Peyer's patch (tissue), 4 donors: ENCODE data around the gene FOXO6.

Source experiments
- CTCF ChIP-seq, 6 experiments: fragments of 450-650 bp in 4 of 6; fragments of 200-600 bp in 2 of 6; sonication (generic) in 1 of 6; IDR thresholded peaks; one replicate each; pipeline ENCODE4 v1.5.1; 2017 to 2019; ENCODE audit warnings: antibody characterized with exemption in 6 of 6, mild to moderate bottlenecking in 3 of 6, moderate library complexity in 1 of 6
- POLR2A ChIP-seq, 2 donors: fragments of 450-650 bp; IDR thresholded peaks; one replicate each; pipeline ENCODE4 v1.5.1; 2017; ENCODE audit warnings: antibody characterized with exemption in 2 of 2, mild to moderate bottlenecking in 2 of 2, moderate library complexity in 2 of 2

- TF ChIP-seq CTCF (IDR thresholded peaks at IDR 0.05) (peak in 4 of 6 experiments; percentile 31 to 35 (median 32)), POLR2A (IDR thresholded peaks at IDR 0.05) (no peak)
Observed at GRCh38 chr1:41313661-41314131, 47.5 kb upstream of the FOXO6 start.
